H9 (cell line): ENCODE measurements around the gene ZNF695. TPM values are rescaled to one million over a fixed set of nuclear protein-coding genes. Genes with fewer than 3 reads are reported as not detected.
"Not testable (repeated sequence)": the region's sequence is repeated elsewhere in the genome, so short reads cannot be mapped to it uniquely, and the experiment has no call there.

Experiments used
- DNase-seq: peaks from one replicate; pipeline ENCODE4 v3.0.0-alpha.2; 2017
- H2AFZ ChIP-seq: one replicate; pipeline ENCODE4 v1.6.1; 2013; ENCODE audit warnings: mild to moderate bottlenecking, low read length, control low read depth, moderate library complexity
- H2AK5ac ChIP-seq: 2 replicates; pipeline ENCODE4 v1.6.1; 2013; ENCODE audit warnings: low read length, control low read depth, mixed read lengths; ENCODE audit not compliant: insufficient read length
- H2BK120ac ChIP-seq: one replicate; pipeline ENCODE4 v1.6.1; 2013; ENCODE audit warnings: low read depth, mild to moderate bottlenecking, low read length, control low read depth, inconsistent platforms; ENCODE audit not compliant: poor library complexity, severe bottlenecking
- H2BK12ac ChIP-seq: 2 replicates; pipeline ENCODE4 v1.6.1; 2013; ENCODE audit warnings: low read length, control low read depth, mixed read lengths, low read depth; ENCODE audit not compliant: insufficient read length
- H2BK15ac ChIP-seq: 2 replicates; pipeline ENCODE4 v1.6.1; 2013; ENCODE audit warnings: low read depth, low read length, control low read depth
- H2BK20ac ChIP-seq: one replicate; pipeline ENCODE4 v1.6.1; 2013; ENCODE audit warnings: low read depth, mild to moderate bottlenecking, low read length, control low read depth, inconsistent platforms; ENCODE audit not compliant: poor library complexity, severe bottlenecking
- H2BK5ac ChIP-seq: 2 replicates; pipeline ENCODE4 v1.6.1; 2013; ENCODE audit warnings: low read length, control low read depth, mixed read lengths; ENCODE audit not compliant: insufficient read length
- H3K14ac ChIP-seq: 2 replicates; pipeline ENCODE4 v1.6.1; 2013; ENCODE audit warnings: low read length, control low read depth; ENCODE audit not compliant: insufficient read depth
- H3K18ac ChIP-seq: 2 replicates; pipeline ENCODE4 v1.6.1; 2013; ENCODE audit warnings: low read depth, mild to moderate bottlenecking, mixed read lengths, low read length, control low read depth; ENCODE audit not compliant: insufficient read length
- H3K23ac ChIP-seq: 2 replicates; pipeline ENCODE4 v1.6.1; 2013; ENCODE audit warnings: low read length, control low read depth, mixed read lengths, low read depth; ENCODE audit not compliant: insufficient read length
- H3K23me2 ChIP-seq: 2 replicates; pipeline ENCODE4 v1.6.1; 2013; ENCODE audit warnings: low read depth, mild to moderate bottlenecking, mixed read lengths, low read length, control low read depth; ENCODE audit not compliant: insufficient read length, poor library complexity, severe bottlenecking
- H3K27ac ChIP-seq: 2 replicates; pipeline ENCODE4 v1.5.1; 2013; ENCODE audit warnings: low read length, control low read depth, mixed read lengths, low read depth; ENCODE audit not compliant: insufficient read length
- H3K27me3 ChIP-seq: 2 replicates; pipeline ENCODE4 v1.6.1; 2013; ENCODE audit warnings: low read length, control low read depth, inconsistent platforms; ENCODE audit not compliant: insufficient read depth
- H3K4ac ChIP-seq: 2 replicates; pipeline ENCODE4 v1.6.1; 2013; ENCODE audit warnings: low read depth, mild to moderate bottlenecking, control low read depth, inconsistent platforms, low read length, moderate library complexity
- H3K4me1 ChIP-seq: 2 replicates; pipeline ENCODE4 v1.6.1; 2013; ENCODE audit warnings: low read length, control low read depth, inconsistent platforms; ENCODE audit not compliant: insufficient read depth
- H3K4me2 ChIP-seq: 2 replicates; pipeline ENCODE4 v1.6.1; 2013; ENCODE audit warnings: low read length, control low read depth, mixed read lengths; ENCODE audit not compliant: insufficient read length, insufficient read depth
- H3K56ac ChIP-seq: 2 replicates; pipeline ENCODE4 v1.6.1; 2013; ENCODE audit warnings: low read depth, mild to moderate bottlenecking, mixed read lengths, low read length, control low read depth; ENCODE audit not compliant: insufficient read length
- H3K79me1 ChIP-seq: 2 replicates; pipeline ENCODE4 v1.6.1; 2013; ENCODE audit warnings: low read depth, mild to moderate bottlenecking, moderate library complexity, low read length, control low read depth, inconsistent platforms; ENCODE audit not compliant: insufficient read depth, poor library complexity, severe bottlenecking
- H3K79me2 ChIP-seq: 2 replicates; pipeline ENCODE4 v1.6.1; 2013; ENCODE audit warnings: low read length, control low read depth, inconsistent platforms; ENCODE audit not compliant: insufficient read depth
- H3K9ac ChIP-seq: 2 replicates; pipeline ENCODE4 v1.6.1; 2013; ENCODE audit warnings: low read length, control low read depth, mixed read lengths; ENCODE audit not compliant: insufficient read length; ENCODE audit errors: extremely low read depth
- H3K9me3 ChIP-seq: one replicate; pipeline ENCODE4 v1.6.1; 2013; ENCODE audit warnings: low read depth, low read length, inconsistent platforms; ENCODE audit not compliant: control insufficient read depth
- H3T11ph ChIP-seq: one replicate; pipeline ENCODE4 v1.6.1; 2013; ENCODE audit warnings: mild to moderate bottlenecking, low read length, control low read depth, inconsistent platforms
- H4K20me1 ChIP-seq: one replicate; pipeline ENCODE4 v1.6.1; 2013; ENCODE audit not compliant: control insufficient read depth, insufficient read length, insufficient read depth
- H4K5ac ChIP-seq: 2 replicates; pipeline ENCODE4 v1.6.1; 2013; ENCODE audit warnings: low read depth, mild to moderate bottlenecking, mixed read lengths, low read length, control low read depth; ENCODE audit not compliant: insufficient read length
- H4K8ac ChIP-seq: replicated peaks from 2 replicates; pipeline ENCODE4 v1.6.1; 2013; ENCODE audit warnings: low read length, control low read depth, mixed read lengths, low read depth; ENCODE audit not compliant: insufficient read length
- H4K91ac ChIP-seq: 2 replicates; pipeline ENCODE4 v1.6.1; 2013; ENCODE audit warnings: low read depth, mild to moderate bottlenecking, moderate library complexity, mixed read lengths, low read length, control low read depth; ENCODE audit not compliant: insufficient read length
- H3K27ac Mint-ChIP-seq, 3 experiments: 2 replicates in 2 of 3; 3 replicates in 1 of 3; pipeline ENCODE4 v1.8.0; 2020 to 2021; ENCODE audit warnings: mixed read lengths in 3 of 3, mild to moderate bottlenecking in 1 of 3, moderate library complexity in 1 of 3
- H3K27me3 Mint-ChIP-seq: 2 replicates; pipeline ENCODE4 v1.8.0; 2021; ENCODE audit warnings: low read depth, mild to moderate bottlenecking, moderate library complexity, mixed read lengths
- H3K36me3 Mint-ChIP-seq, 3 experiments: 2 replicates in 2 of 3; 3 replicates in 1 of 3; pipeline ENCODE4 v1.8.0; 2020 to 2021; ENCODE audit warnings: low read depth in 3 of 3, mixed read lengths in 3 of 3; ENCODE audit not compliant: insufficient read depth in 1 of 3
- H3K4me1 Mint-ChIP-seq, 2 experiments: 2 replicates each; pipeline ENCODE4 v1.8.0; 2020; ENCODE audit warnings: mixed read lengths in 2 of 2
- H3K4me3 Mint-ChIP-seq, 2 experiments: 2 replicates in 1 of 2; 3 replicates in 1 of 2; pipeline ENCODE4 v1.8.0; 2020 to 2021; ENCODE audit warnings: mild to moderate bottlenecking in 2 of 2, mixed read lengths in 2 of 2, moderate library complexity in 1 of 2
- H3K9me3 Mint-ChIP-seq, 2 experiments: 2 replicates in 1 of 2; 3 replicates in 1 of 2; pipeline ENCODE4 v1.8.0; 2020; ENCODE audit warnings: mild to moderate bottlenecking in 2 of 2, mixed read lengths in 2 of 2, moderate library complexity in 1 of 2
- WGBS: extraction: QIAGEN DNeasy Blood & Tissue Kit; methylation state at CpG from one replicate; pipeline ENCODE4 v1.1.7; 2013; ENCODE audit warnings: missing lambda C conversion rate, low lambda C conversion rate, mixed read lengths; ENCODE audit not compliant: insufficient read length; ENCODE audit errors: extremely low coverage; 5-methylcytosine and 5-hydroxymethylcytosine counted together
- total RNA-seq: library from RNA; stranded (reverse); gene quantifications from 2 replicates; pipeline ENCODE4 v1.2.1, GENCODE V29; 2021
- TF ChIP-seq, protein P1 (sequence below): fragments of 200-600 bp; sonication (generic); conservative IDR thresholded peaks from 3 replicates; pipeline ENCODE4 v1.8.0; 2021; ENCODE audit warnings: antibody characterized with exemption, mild to moderate bottlenecking

ZNF695 gene
- total RNA-seq, 1 experiment from 2014 or later: 22.3 TPM

DNA sequence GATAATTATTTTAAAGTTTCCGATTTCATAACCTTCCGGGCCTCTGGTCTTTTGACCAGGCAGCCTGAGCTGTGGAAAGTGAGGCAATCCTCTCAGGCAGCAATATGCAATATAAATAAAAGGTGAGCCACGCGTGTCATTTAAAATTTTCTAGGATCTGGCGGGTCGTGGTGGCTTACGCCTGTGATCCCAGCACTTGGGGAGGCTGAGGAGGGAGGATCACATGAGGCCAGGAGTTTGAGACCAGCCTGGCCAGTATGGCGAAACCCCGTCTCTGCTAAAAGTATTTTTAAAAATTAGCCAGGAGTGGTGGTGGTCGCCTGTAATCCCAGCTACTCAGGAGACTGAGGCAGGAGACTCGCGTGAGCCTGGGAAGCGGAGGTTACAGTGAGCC is 546 bp upstream of the ZNF695 start:
- H3K9me3 ChIP-seq: no peaks in the 10 kb centered on the region
- H3K9ac ChIP-seq: no peak overlapping the region
- H3K79me1 ChIP-seq: peaks cover 4% of the 10 kb centered on the region
- H3T11ph ChIP-seq: no peak overlapping the region
- no CpG with 5 or more reads among the region's 13 CpGs for WGBS
- H4K91ac ChIP-seq: no peak overlapping the region
- H3K14ac ChIP-seq: no peak overlapping the region
- peaks cover 4 to 7% of the 10 kb centered on the region in 2 experiments; a peak in 3 of 4 replicates for H3K4me1 Mint-ChIP-seq
- no peak overlapping the region for H3K18ac ChIP-seq
- no peak overlapping the region for H4K5ac ChIP-seq
- peaks cover 13% of the 10 kb centered on the region; the same call in 1 of the 2 replicates for H3K79me2 ChIP-seq
- no peak overlapping the region for H3K4ac ChIP-seq
- H3K23me2 ChIP-seq: no peaks in the 10 kb centered on the region
- no peak overlapping the region for H4K8ac ChIP-seq
- TF ChIP-seq, protein P1, sequence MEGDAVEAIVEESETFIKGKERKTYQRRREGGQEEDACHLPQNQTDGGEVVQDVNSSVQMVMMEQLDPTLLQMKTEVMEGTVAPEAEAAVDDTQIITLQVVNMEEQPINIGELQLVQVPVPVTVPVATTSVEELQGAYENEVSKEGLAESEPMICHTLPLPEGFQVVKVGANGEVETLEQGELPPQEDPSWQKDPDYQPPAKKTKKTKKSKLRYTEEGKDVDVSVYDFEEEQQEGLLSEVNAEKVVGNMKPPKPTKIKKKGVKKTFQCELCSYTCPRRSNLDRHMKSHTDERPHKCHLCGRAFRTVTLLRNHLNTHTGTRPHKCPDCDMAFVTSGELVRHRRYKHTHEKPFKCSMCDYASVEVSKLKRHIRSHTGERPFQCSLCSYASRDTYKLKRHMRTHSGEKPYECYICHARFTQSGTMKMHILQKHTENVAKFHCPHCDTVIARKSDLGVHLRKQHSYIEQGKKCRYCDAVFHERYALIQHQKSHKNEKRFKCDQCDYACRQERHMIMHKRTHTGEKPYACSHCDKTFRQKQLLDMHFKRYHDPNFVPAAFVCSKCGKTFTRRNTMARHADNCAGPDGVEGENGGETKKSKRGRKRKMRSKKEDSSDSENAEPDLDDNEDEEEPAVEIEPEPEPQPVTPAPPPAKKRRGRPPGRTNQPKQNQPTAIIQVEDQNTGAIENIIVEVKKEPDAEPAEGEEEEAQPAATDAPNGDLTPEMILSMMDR: no peak
- H4K20me1 ChIP-seq: no peaks in the 10 kb centered on the region
- H3K4me1 ChIP-seq: no peaks in the 10 kb centered on the region
- H3K4me3 Mint-ChIP-seq: peak overlapping the region; percentile 100
- no peak for DNase-seq
- H3K4me2 ChIP-seq: no peak overlapping the region
- no peak overlapping the region for H3K23ac ChIP-seq
- H2BK5ac ChIP-seq: no peak overlapping the region
- H2AFZ ChIP-seq: no peak overlapping the region
- H3K27me3 Mint-ChIP-seq: peaks cover 1% of the 10 kb centered on the region
- H3K9me3 Mint-ChIP-seq: peaks cover 28 to 38% of the 10 kb centered on the region in 2 experiments
- no peak overlapping the region for H3K27ac ChIP-seq
- no peak overlapping the region for H2AK5ac ChIP-seq
- no peak overlapping the region for H3K56ac ChIP-seq
- no peak overlapping the region for H2BK120ac ChIP-seq
- H2BK20ac ChIP-seq: no peak overlapping the region
- no peaks in the 10 kb centered on the region for H3K27me3 ChIP-seq
- H3K36me3 Mint-ChIP-seq: peaks cover 20 to 36% (median 21%) of the 10 kb centered on the region in 3 experiments
- 0 out of 7 replicates have a peak overlapping the region, but pooled peaks of 1 of the 3 experiments have one; percentile 9 for H3K27ac Mint-ChIP-seq
- no peak overlapping the region for H2BK15ac ChIP-seq
- no peak overlapping the region for H2BK12ac ChIP-seq

DNA sequence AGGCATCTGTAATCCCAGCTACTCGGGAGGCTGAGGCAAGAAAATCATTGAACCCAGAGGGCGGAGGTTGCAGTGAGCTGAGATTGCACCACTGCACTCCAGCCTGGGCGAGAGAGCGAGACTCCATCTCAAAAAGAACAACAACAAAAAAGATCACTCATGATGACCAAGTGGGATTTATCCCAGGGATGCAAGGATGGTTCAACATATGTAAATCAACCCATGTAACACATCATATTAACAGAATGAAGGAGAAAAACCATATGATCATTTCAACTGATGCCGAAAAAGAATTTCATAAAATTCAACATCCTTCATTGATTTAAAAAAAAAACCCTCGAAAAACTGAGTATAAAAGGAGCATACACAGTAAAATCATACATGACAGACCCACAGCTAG is 3.8 kb downstream of the ZNF695 start:
- H3K4me1 Mint-ChIP-seq: peaks cover 12 to 18% of the 10 kb centered on the region in 2 experiments

More for the DNA sequence above, 3.8 kb downstream of the ZNF695 start:
- H2BK12ac ChIP-seq, H3K4me2 ChIP-seq, H3T11ph ChIP-seq, H2BK5ac ChIP-seq, H3K9ac ChIP-seq, H3K4me3 Mint-ChIP-seq, H3K4me1 ChIP-seq, H3K27me3 ChIP-seq, H2BK120ac ChIP-seq, H3K23me2 ChIP-seq, H2AK5ac ChIP-seq, H3K79me1 ChIP-seq, H4K91ac ChIP-seq, H3K9me3 ChIP-seq, H2BK15ac ChIP-seq, DNase-seq, H4K5ac ChIP-seq, H4K20me1 ChIP-seq, H3K14ac ChIP-seq, H3K27ac Mint-ChIP-seq, H2AFZ ChIP-seq, H3K18ac ChIP-seq, H3K23ac ChIP-seq, H4K8ac ChIP-seq, H3K27ac ChIP-seq, H2BK20ac ChIP-seq, H3K4ac ChIP-seq, H3K56ac ChIP-seq, H3K27me3 Mint-ChIP-seq: not testable (repeated sequence)
- whole genome bisulfite sequencing: no CpG with 5 or more reads among the region's 6 CpGs
- Mint-ChIP-seq H3K36me3 (peaks cover 28 to 73% (median 56%) of the 10 kb centered on the region in 3 experiments), H3K9me3 (peaks cover 37 to 65% of the 10 kb centered on the region in 2 experiments)
- H3K79me2 ChIP-seq: peaks cover 33% of the 10 kb centered on the region
